ENCODE measurements around the gene ETFBKMT. TPM values are rescaled to one million over a fixed set of nuclear protein-coding genes. Genes with fewer than 3 reads are reported as not detected.
"Not testable (repeated sequence)": the region's sequence is repeated elsewhere in the genome, so short reads cannot be mapped to it uniquely, and the experiment has no call there.

Gene ETFBKMT
- total RNA-seq, 2 donors from 2014 or later = 0.69 to 0.89 TPM

DNA sequence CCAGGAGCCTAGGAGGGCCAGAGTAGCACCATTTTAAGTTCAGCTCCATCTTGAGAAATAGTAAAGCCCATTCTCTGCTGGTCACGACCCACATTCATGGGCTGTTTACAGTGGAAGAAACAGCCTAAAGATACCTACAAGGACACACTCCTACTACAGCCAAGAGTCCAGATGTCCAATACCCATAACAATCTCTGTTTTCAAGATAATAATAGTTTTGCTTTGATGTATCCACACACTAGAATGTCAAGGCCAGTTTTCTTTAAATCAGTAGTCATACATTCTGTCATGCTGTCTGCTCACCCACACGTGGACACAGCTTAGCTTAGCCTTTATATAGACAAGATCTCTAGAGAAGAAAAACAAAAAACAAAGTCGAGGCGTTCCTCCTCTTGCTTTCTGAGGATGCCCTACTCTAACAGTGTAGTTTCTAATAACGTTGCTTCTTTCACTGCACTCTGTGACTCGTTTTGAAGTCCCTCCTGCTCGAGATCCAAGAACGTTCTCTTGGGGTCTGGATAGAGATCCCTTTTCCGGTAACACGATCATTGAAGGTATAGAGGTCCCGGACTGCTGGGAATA, 17.9 kb upstream of the ETFBKMT start:
- ATAC-seq = no peak
- Mint-ChIP-seq H3K9me3 (no peaks in the 10 kb centered on the region), H3K4me1 (ENCODE audit: low read depth in 2 of 2) (no peaks in the 10 kb centered on the region), H3K27ac (no peak overlapping the region), H3K27me3 (no peaks in the 10 kb centered on the region), H3K36me3 (no peaks in the 10 kb centered on the region), H3K4me3 (no peak overlapping the region)
- no peak for DNase-seq (ENCODE audit: low spot score)

DNA sequence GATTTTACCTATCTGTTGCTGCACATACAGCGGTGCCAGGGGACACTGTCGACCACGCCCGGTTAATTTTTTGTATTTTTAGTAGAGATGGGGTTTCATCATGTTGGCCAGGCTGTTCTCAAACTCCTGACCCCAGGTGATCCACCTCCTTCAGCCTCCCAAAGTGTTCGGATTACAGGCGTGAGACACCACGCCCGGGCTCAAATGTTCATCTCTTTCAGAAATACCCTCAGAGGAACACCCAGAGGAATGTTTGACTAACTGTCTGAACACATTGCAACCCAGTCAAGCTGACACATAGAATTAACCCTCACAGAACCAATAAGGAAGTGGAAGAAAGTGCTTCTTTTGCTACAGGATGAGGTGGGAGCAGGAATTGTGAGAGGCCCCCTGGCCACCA, 15.0 kb upstream of the ETFBKMT start:
- no peaks in the 10 kb centered on the region for H3K9me3 Mint-ChIP-seq
- DNase-seq (ENCODE audit: low spot score) = no peak
- ATAC-seq = no peak

DNA sequence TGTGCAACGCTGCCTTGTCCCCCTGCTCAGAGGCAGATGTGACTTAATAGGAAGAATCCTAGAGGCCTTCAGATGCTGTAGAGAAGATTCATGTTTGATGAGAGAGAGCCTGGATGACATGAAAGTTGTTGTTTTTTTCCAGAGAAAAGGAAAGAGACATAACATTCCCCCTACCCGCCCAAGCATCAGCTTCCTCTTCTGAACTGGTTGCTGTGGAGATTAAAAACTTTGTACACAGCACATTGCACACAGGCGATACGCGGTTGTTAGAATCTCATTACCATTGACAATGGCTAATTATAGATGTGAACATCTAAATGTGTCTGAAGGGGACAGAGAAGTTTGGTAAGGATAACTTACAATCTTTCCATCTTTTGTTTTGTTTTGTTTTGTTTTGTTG, 13.6 kb upstream of the ETFBKMT start:
- Mint-ChIP-seq H3K27me3 (peaks cover 0 to 7% of the 10 kb centered on the region in 2 donors), H3K27ac (no peak overlapping the region), H3K9me3 (no peaks in the 10 kb centered on the region), H3K36me3 (no peaks in the 10 kb centered on the region), H3K4me3 (no peak overlapping the region), H3K4me1 (ENCODE audit: low read depth in 2 of 2) (no peaks in the 10 kb centered on the region)
- no peak for ATAC-seq
- no peak for DNase-seq (ENCODE audit: low spot score)

More for the DNA sequence above, 15.0 kb upstream of the ETFBKMT start:
- H3K4me1 Mint-ChIP-seq (ENCODE audit: low read depth in 2 of 2) = no peaks in the 10 kb centered on the region
- H3K27me3 Mint-ChIP-seq = peaks cover 0 to 7% of the 10 kb centered on the region in 2 donors
- no peaks in the 10 kb centered on the region for H3K36me3 Mint-ChIP-seq
- no peak overlapping the region for H3K4me3 Mint-ChIP-seq
- no peak overlapping the region for H3K27ac Mint-ChIP-seq

DNA sequence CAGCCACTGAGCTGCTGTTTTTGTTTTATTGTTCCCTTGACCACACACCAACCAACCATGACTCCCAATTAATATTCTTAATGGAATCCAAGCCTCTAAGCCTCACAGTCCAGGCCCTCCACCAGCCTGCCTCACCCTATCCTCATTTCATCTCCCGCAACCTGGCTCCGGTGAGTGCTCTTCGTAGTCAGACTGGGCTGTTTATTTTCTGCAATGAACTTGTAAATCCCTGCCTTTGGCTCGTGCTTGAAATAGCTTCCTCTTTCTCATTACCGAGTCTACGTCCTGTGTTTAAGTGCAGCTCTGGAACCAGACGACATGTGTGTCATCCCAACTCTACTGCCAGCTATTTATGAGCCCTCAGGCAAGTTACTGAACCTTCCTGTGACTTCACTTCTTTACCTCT, 12.4 kb upstream of the ETFBKMT start:
- no peak overlapping the region for H3K27ac Mint-ChIP-seq
- no peaks in the 10 kb centered on the region for H3K36me3 Mint-ChIP-seq
- no peak for ATAC-seq
- no peak overlapping the region for H3K4me3 Mint-ChIP-seq
- no peaks in the 10 kb centered on the region for H3K4me1 Mint-ChIP-seq (ENCODE audit: low read depth in 2 of 2)
- H3K9me3 Mint-ChIP-seq = no peaks in the 10 kb centered on the region
- DNase-seq (ENCODE audit: low spot score) = no peak
- peaks cover 0 to 7% of the 10 kb centered on the region in 2 donors for H3K27me3 Mint-ChIP-seq

DNA sequence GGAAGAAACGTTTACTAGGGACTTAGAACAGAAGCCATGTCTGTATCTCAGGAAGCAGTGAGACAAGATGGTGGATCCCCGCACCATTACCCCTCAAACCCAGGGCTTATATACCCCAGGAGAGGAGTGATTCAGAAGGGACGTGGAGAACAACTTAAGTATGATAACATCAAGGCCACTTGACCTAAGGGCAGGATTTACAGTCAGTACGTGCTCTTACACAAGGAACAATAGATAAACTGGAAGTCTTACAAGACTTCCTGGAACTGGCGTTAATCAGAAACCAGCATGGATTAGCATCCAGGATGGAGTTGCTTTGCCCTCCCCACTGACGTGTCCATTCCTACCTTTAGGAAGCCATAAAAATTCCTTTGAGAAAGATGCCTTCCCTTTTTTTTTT, 8.6 kb upstream of the ETFBKMT start:
- H3K36me3 Mint-ChIP-seq = no peaks in the 10 kb centered on the region
- no peak overlapping the region for H3K4me3 Mint-ChIP-seq
- H3K27me3 Mint-ChIP-seq = peaks cover 0 to 7% of the 10 kb centered on the region in 2 donors
- H3K27ac Mint-ChIP-seq = no peak overlapping the region
- no peak for ATAC-seq
- H3K4me1 Mint-ChIP-seq (ENCODE audit: low read depth in 2 of 2) = peaks cover 10 to 12% of the 10 kb centered on the region in 2 donors
- no peaks in the 10 kb centered on the region for H3K9me3 Mint-ChIP-seq
- no peak for DNase-seq (ENCODE audit: low spot score)

DNA sequence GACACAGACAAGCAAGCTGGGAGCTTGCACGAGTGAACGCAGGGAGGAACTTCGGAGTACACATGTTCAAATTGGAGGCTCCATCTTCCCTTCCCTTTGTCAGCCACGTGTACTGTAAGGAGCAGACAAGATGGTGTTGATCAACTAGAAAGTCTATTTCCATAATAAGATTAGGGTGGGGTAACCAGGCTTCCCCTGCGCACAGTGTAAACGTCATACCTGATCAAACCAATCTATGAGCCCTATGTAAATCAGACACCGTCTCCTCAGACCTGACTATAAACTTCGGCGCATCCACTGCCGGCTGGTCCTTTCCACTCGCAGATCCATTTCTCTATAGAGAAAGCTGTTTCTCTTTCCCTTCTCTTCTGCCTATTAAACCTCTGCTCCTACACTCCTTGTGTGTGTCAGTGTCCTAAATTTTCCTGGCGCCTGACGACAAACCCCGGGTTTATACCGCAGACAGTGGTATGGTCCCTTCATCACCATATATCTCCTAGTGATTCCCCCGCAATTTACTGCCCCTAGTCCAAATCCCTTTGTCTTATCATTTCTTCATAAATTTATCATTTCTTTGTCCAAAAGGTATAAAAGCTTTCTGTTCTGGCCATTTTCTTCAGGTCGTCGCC, 7.5 kb upstream of the ETFBKMT start:
- Mint-ChIP-seq H3K9me3 (no peaks in the 10 kb centered on the region), H3K4me1 (ENCODE audit: low read depth in 2 of 2) (peaks cover 10 to 12% of the 10 kb centered on the region in 2 donors), H3K27ac (no peak overlapping the region), H3K36me3 (no peaks in the 10 kb centered on the region), H3K27me3 (peaks cover 0 to 5% of the 10 kb centered on the region in 2 donors), H3K4me3 (peak overlapping the region; percentile 2)
- DNase-seq (ENCODE audit: low spot score) (no peak), ATAC-seq (no peak)

DNA sequence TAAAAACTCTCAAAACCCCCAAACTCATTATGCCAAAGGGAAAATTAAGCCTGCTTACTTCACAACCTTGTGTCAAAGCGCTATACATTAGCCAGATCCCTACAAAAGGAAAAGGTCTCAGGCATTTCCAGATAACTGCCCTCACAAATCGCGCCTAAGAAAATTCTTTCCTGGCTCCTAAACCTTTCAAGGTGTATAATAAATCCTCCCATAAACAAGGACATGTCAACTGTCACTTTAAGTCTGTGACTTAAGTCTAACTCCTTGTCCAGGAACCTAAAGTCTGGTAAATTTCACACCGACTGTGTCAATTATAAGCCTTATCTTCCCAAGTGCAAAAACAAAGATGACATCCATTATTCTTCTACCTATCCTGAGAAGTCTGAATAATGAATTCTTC, 4.3 kb upstream of the ETFBKMT start:
- no peak for DNase-seq (ENCODE audit: low spot score)
- H3K27ac Mint-ChIP-seq = no peak overlapping the region

DNA sequence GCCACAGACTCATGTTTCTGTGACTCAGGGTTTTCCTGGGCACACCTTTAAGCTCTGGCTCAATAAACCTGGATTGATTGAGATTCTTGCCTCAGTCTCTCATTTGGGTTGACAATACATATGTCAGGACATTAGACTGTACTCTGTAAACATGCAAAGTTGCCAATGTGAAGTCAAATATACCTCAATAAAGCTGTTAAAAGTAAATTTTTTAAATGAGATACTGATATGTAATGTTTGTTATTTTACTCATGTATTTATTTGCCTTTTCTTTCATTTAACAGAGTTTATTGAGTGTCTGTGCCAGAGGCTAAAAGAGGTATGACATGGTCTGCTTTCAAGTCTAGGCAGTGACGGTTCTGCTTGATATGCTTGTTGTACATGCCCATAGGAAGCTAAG, 3.7 kb upstream of the ETFBKMT start:
- no peak for ATAC-seq
- no peaks in the 10 kb centered on the region for H3K9me3 Mint-ChIP-seq
- no peak for DNase-seq (ENCODE audit: low spot score)
- H3K36me3 Mint-ChIP-seq = no peaks in the 10 kb centered on the region
- no peaks in the 10 kb centered on the region for H3K27me3 Mint-ChIP-seq
- H3K27ac Mint-ChIP-seq = no peak overlapping the region
- no peak overlapping the region for H3K4me3 Mint-ChIP-seq
- peaks cover 16 to 19% of the 10 kb centered on the region in 2 donors for H3K4me1 Mint-ChIP-seq (ENCODE audit: low read depth in 2 of 2)

More for the DNA sequence above, 4.3 kb upstream of the ETFBKMT start:
- no peak overlapping the region for H3K4me3 Mint-ChIP-seq
- no peaks in the 10 kb centered on the region for H3K9me3 Mint-ChIP-seq
- H3K4me1 Mint-ChIP-seq (ENCODE audit: low read depth in 2 of 2) = peaks cover 16 to 19% of the 10 kb centered on the region in 2 donors
- H3K36me3 Mint-ChIP-seq = no peaks in the 10 kb centered on the region
- no peaks in the 10 kb centered on the region for H3K27me3 Mint-ChIP-seq
- no peak for ATAC-seq

DNA sequence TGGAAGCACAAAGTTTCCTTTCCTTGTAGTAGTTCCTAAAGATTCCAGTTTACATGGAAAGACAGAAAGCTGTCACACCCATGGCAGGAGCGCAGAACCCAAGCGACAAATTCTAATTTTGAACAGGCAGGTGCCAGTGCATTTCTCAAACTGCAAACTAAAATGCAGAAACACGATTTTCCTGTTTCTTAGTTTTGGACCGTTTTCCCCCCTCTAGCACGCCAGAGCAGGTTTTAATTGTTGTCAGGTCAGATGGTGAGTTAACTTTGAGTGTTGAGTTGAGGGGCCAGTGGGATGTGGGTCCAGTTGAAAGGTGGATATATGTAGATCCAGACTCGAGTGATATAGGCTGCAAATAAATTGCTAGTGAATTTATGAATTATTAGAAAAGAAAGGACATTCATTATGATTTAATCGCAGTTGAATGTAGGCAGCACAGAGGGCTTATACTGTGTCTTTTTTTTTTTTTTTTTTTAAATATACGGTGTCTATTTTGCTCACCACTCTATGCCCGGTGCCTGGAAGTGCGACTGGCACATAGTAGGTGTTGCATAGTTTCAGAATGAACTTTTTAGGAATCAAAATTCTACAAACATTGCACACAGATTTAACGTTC, 909 bp upstream of the ETFBKMT start:
- Mint-ChIP-seq H3K9me3 (no peaks in the 10 kb centered on the region), H3K36me3 (no peaks in the 10 kb centered on the region), H3K27ac (peak overlapping the region; percentile 76 to 97), H3K27me3 (no peaks in the 10 kb centered on the region), H3K4me1 (ENCODE audit: low read depth in 2 of 2) (peaks cover 4 to 12% of the 10 kb centered on the region in 2 donors), H3K4me3 (peak overlapping the region; percentile 85)
- no peak for ATAC-seq
- no peak for DNase-seq (ENCODE audit: low spot score)

DNA sequence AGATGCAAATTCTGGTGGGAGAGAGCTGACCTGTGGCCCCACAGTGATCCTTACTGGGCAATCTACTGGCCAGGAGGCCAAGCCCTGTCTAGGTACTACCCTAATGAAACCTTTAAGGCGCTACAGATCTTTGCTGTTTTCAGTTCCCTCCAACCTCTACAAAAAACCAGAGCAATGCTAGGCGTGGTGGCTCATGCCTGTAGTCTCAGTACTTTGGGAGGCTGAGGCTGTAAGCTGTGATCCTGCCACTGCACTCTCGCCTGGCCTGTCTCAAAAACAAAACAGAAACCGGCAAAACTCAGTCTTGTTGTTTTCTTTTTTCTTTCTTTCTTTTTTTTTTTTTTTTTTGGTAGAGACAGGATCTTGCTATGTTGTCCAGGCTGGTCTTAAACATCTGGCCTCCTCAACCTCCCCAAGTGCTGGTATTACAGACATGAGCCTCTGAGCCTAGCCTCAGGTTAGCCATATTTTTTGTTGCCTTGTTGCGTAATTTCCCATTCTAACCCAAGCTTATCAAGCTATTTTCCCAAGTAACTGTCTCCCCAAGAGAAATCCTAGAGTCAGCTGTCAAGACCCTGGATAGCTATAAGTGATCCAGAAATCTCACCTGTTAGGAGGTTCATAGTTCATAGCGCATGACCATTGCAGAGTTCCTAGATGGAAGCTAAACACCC, 2.8 kb downstream of the ETFBKMT start:
- H3K4me3 Mint-ChIP-seq = no peak overlapping the region
- ATAC-seq (no peak), DNase-seq (ENCODE audit: low spot score) (no peak)
- no peaks in the 10 kb centered on the region for H3K9me3 Mint-ChIP-seq
- H3K4me1 Mint-ChIP-seq (ENCODE audit: low read depth in 2 of 2) = peaks cover 4 to 17% of the 10 kb centered on the region in 2 donors
- H3K27ac Mint-ChIP-seq = no peak overlapping the region
- H3K27me3 Mint-ChIP-seq = no peaks in the 10 kb centered on the region
- H3K36me3 Mint-ChIP-seq = no peaks in the 10 kb centered on the region

DNA sequence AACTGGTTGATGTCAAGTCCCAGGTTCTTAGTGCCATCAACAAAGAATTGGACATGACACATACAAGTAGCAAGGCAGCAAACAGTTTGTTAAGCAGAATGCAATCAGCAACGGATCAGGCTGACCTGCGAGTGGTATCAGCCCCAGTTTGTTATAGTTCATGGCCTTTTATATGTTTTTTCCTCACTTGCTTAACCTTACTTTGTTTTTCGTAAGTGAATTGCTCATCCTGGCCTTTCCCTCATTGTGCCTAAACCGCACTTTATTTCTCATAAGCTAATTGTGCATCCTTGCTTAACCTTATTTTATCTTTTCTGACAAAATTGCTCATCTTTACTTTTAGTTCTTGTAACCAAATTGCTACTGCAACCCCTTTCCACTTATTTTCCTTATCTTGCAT, 4.1 kb downstream of the ETFBKMT start:
- no peaks in the 10 kb centered on the region for H3K27me3 Mint-ChIP-seq
- no peak for DNase-seq (ENCODE audit: low spot score)
- H3K27ac Mint-ChIP-seq = no peak overlapping the region
- H3K9me3 Mint-ChIP-seq = no peaks in the 10 kb centered on the region
- H3K4me3 Mint-ChIP-seq = no peak overlapping the region
- H3K4me1 Mint-ChIP-seq (ENCODE audit: low read depth in 2 of 2) = peaks cover 0 to 13% of the 10 kb centered on the region in 2 donors
- H3K36me3 Mint-ChIP-seq = peaks cover under 1% of the 10 kb centered on the region
- no peak for ATAC-seq

DNA sequence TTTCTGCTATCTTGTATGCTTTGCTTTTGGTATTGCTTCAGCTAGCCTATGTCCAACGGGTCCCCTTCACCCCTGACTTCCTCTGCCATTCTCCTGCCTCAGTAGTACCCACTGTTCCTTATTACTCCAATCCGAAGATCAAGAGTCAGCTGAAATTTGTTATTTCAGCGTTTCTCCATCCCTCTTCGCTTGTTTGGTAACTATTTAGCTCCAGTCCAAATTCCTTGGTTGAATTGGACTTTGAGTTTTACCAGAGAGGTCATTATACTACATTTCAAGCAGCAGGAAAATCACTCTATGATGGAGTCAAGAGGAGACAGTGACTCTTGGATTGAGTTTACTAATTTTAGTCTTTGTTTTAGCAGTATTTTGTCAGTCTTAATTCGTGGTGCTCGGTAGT, 4.5 kb downstream of the ETFBKMT start:
- no peak overlapping the region for H3K27ac Mint-ChIP-seq
- no peaks in the 10 kb centered on the region for H3K27me3 Mint-ChIP-seq
- peaks cover 5% of the 10 kb centered on the region for H3K36me3 Mint-ChIP-seq
- peaks cover 0 to 12% of the 10 kb centered on the region in 2 donors for H3K4me1 Mint-ChIP-seq (ENCODE audit: low read depth in 2 of 2)
- DNase-seq (ENCODE audit: low spot score) (no peak), ATAC-seq (no peak)
- no peak overlapping the region for H3K4me3 Mint-ChIP-seq
- no peaks in the 10 kb centered on the region for H3K9me3 Mint-ChIP-seq

DNA sequence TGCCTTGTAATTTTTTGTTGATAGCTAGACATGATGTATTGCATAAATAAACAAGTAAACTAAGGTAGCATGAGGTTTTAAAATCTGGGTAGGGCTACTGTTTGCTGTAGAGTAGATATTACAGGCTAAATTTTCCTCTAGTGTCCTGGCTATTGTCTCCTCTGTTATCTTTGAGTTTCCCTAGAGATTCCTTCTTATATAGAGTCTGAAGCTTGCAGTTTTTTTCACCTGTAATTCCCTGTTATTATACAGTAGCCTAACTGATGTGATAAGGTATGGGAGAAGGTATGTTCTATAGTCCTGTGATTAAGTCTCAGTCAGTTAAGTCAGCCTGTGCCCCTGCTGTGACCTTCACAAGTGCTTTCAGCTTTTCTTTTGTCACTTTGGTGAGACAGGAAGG, 9.5 kb downstream of the ETFBKMT start:
- ATAC-seq (no peak), DNase-seq (ENCODE audit: low spot score) (no peak)
- H3K27ac Mint-ChIP-seq = no peak overlapping the region
- peaks cover 6% of the 10 kb centered on the region for H3K36me3 Mint-ChIP-seq
- no peak overlapping the region for H3K4me3 Mint-ChIP-seq
- H3K27me3 Mint-ChIP-seq = no peaks in the 10 kb centered on the region
- peaks cover 0 to under 1% of the 10 kb centered on the region in 2 donors for H3K4me1 Mint-ChIP-seq (ENCODE audit: low read depth in 2 of 2)
- H3K9me3 Mint-ChIP-seq = no peaks in the 10 kb centered on the region

DNA sequence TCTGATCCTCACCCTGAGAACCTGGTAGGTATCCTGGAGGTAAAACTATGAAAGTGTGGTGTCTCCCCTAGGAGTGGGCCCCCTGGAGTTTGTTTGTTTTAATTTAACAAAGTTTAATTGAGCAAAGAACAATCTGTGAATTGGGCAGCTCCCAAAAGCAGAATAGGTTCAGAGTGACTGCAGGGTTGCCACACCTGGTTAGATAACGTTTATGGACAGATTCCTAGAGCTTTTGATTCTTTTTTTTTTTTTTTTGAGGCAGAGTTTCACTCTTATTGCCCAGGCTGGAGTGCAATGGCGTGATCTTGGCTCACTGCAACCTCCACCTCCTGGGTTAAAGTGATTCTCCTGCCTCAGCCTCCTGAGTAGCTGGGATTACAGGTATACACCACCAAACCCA, 10.1 kb downstream of the ETFBKMT start:
- H3K4me3 Mint-ChIP-seq; H3K27me3 Mint-ChIP-seq; ATAC-seq; H3K36me3 Mint-ChIP-seq; H3K9me3 Mint-ChIP-seq; H3K4me1 Mint-ChIP-seq (ENCODE audit: low read depth in 2 of 2); H3K27ac Mint-ChIP-seq; DNase-seq (ENCODE audit: low spot score): not testable (repeated sequence)

Measured in natural killer cell treated with Interleukin-12 subunit alpha and Interleukin-12 subunit beta and Interleukin-15 and Interleukin-18, amount 100 ng/mL, for 72 hours (primary cell).